ENCODE measurements around the gene RAPGEF5.

GRCh38 chr7:22339725-22340390, 17.1 kb downstream of the RAPGEF5 start:
- TF ChIP-seq NFYB (IDR thresholded peaks at IDR 0.05; ENCODE audit: insufficient read depth, low read depth, low read length), result no peak
- TF ChIP-seq, protein P1, sequence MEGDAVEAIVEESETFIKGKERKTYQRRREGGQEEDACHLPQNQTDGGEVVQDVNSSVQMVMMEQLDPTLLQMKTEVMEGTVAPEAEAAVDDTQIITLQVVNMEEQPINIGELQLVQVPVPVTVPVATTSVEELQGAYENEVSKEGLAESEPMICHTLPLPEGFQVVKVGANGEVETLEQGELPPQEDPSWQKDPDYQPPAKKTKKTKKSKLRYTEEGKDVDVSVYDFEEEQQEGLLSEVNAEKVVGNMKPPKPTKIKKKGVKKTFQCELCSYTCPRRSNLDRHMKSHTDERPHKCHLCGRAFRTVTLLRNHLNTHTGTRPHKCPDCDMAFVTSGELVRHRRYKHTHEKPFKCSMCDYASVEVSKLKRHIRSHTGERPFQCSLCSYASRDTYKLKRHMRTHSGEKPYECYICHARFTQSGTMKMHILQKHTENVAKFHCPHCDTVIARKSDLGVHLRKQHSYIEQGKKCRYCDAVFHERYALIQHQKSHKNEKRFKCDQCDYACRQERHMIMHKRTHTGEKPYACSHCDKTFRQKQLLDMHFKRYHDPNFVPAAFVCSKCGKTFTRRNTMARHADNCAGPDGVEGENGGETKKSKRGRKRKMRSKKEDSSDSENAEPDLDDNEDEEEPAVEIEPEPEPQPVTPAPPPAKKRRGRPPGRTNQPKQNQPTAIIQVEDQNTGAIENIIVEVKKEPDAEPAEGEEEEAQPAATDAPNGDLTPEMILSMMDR (IDR thresholded peaks at IDR 0.05 in 2 of 3, conservative IDR thresholded peaks at IDR 0.05 in 1 of 3; ENCODE audit: control insufficient read depth in 2 of 3, extremely low read depth in 1 of 3, insufficient read depth in 1 of 3, low read depth in 3 of 3, low read length in 3 of 3), result no peak
- TF ChIP-seq POLR2A (IDR thresholded peaks at IDR 0.05; ENCODE audit: low read depth, low read length), result no peak
- TF ChIP-seq, protein P2, sequence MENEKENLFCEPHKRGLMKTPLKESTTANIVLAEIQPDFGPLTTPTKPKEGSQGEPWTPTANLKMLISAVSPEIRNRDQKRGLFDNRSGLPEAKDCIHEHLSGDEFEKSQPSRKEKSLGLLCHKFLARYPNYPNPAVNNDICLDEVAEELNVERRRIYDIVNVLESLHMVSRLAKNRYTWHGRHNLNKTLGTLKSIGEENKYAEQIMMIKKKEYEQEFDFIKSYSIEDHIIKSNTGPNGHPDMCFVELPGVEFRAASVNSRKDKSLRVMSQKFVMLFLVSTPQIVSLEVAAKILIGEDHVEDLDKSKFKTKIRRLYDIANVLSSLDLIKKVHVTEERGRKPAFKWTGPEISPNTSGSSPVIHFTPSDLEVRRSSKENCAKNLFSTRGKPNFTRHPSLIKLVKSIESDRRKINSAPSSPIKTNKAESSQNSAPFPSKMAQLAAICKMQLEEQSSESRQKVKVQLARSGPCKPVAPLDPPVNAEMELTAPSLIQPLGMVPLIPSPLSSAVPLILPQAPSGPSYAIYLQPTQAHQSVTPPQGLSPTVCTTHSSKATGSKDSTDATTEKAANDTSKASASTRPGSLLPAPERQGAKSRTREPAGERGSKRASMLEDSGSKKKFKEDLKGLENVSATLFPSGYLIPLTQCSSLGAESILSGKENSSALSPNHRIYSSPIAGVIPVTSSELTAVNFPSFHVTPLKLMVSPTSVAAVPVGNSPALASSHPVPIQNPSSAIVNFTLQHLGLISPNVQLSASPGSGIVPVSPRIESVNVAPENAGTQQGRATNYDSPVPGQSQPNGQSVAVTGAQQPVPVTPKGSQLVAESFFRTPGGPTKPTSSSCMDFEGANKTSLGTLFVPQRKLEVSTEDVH (IDR thresholded peaks at IDR 0.05; ENCODE audit: low read depth, partially characterized antibody), result no peak
- TF ChIP-seq, protein P3, sequence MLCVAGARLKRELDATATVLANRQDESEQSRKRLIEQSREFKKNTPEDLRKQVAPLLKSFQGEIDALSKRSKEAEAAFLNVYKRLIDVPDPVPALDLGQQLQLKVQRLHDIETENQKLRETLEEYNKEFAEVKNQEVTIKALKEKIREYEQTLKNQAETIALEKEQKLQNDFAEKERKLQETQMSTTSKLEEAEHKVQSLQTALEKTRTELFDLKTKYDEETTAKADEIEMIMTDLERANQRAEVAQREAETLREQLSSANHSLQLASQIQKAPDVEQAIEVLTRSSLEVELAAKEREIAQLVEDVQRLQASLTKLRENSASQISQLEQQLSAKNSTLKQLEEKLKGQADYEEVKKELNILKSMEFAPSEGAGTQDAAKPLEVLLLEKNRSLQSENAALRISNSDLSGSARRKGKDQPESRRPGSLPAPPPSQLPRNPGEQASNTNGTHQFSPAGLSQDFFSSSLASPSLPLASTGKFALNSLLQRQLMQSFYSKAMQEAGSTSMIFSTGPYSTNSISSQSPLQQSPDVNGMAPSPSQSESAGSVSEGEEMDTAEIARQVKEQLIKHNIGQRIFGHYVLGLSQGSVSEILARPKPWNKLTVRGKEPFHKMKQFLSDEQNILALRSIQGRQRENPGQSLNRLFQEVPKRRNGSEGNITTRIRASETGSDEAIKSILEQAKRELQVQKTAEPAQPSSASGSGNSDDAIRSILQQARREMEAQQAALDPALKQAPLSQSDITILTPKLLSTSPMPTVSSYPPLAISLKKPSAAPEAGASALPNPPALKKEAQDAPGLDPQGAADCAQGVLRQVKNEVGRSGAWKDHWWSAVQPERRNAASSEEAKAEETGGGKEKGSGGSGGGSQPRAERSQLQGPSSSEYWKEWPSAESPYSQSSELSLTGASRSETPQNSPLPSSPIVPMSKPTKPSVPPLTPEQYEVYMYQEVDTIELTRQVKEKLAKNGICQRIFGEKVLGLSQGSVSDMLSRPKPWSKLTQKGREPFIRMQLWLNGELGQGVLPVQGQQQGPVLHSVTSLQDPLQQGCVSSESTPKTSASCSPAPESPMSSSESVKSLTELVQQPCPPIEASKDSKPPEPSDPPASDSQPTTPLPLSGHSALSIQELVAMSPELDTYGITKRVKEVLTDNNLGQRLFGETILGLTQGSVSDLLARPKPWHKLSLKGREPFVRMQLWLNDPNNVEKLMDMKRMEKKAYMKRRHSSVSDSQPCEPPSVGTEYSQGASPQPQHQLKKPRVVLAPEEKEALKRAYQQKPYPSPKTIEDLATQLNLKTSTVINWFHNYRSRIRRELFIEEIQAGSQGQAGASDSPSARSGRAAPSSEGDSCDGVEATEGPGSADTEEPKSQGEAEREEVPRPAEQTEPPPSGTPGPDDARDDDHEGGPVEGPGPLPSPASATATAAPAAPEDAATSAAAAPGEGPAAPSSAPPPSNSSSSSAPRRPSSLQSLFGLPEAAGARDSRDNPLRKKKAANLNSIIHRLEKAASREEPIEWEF (IDR thresholded peaks at IDR 0.05; ENCODE audit: insufficient replicate concordance, low read depth, low read length), result no peak
- TF ChIP-seq SMAD1 (IDR thresholded peaks at IDR 0.05; ENCODE audit: low read depth, partially characterized antibody), result no peak
- no peak for TF ChIP-seq ZZZ3 (IDR thresholded peaks at IDR 0.05; ENCODE audit: control insufficient read depth, insufficient read length, low read depth)
- no peak for TF ChIP-seq POLR2AphosphoS2 (IDR thresholded peaks at IDR 0.05; ENCODE audit: low read depth, low read length)
- TF ChIP-seq ZNF274 (IDR thresholded peaks at IDR 0.05; ENCODE audit: insufficient read depth, insufficient read length), result no peak
- no peak for TF ChIP-seq REST (IDR thresholded peaks at IDR 0.05; ENCODE audit: low read depth, low read length)
- TF ChIP-seq MAX (IDR thresholded peaks at IDR 0.05; ENCODE audit: low read depth, low read length), result no peak
- TF ChIP-seq RAD51 (IDR thresholded peaks at IDR 0.05), result no peak
- TF ChIP-seq CREB1 (IDR thresholded peaks at IDR 0.05; ENCODE audit: low read depth), result no peak
- TF ChIP-seq USF2 (IDR thresholded peaks at IDR 0.05; ENCODE audit: borderline replicate concordance, low read depth, low read length), result no peak

Measured in GM12878 (cell line).